Measurements from ENCODE around the gene RPTOR.

DNA sequence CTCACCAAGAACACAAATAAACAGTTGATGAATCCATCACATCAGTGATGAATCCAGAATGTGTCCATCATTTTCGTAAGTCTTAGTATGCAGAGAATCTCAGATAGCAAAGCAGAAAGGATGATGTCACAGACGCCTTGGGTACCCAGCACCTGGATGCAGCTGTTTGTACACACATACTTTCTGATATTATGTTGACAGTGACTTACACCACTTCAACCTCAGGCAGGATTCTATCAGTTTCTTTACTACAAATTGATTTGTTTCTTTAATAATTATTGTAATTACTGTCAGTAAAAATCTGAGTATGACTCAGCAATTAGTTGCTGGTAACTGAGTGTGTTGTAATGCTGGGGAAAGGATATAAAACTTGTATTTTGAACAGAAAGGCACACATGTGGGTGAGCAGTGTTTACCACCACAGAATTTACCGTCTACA lies 159.8 kb downstream of the RPTOR start:
- TF ChIP-seq POLR2A (IDR thresholded peaks at IDR 0.05) = no peak
- TF ChIP-seq, protein P1, sequence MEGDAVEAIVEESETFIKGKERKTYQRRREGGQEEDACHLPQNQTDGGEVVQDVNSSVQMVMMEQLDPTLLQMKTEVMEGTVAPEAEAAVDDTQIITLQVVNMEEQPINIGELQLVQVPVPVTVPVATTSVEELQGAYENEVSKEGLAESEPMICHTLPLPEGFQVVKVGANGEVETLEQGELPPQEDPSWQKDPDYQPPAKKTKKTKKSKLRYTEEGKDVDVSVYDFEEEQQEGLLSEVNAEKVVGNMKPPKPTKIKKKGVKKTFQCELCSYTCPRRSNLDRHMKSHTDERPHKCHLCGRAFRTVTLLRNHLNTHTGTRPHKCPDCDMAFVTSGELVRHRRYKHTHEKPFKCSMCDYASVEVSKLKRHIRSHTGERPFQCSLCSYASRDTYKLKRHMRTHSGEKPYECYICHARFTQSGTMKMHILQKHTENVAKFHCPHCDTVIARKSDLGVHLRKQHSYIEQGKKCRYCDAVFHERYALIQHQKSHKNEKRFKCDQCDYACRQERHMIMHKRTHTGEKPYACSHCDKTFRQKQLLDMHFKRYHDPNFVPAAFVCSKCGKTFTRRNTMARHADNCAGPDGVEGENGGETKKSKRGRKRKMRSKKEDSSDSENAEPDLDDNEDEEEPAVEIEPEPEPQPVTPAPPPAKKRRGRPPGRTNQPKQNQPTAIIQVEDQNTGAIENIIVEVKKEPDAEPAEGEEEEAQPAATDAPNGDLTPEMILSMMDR (IDR thresholded peaks at IDR 0.05 in 4 of 5, conservative IDR thresholded peaks at IDR 0.05 in 1 of 5) = no peak

All from gastrocnemius medialis (tissue), 4 donors.